H1 (cell line): ENCODE measurements around the gene SYF2. TPM values are rescaled to one million over a fixed set of nuclear protein-coding genes. Genes with fewer than 3 reads are reported as not detected.

Experiments
- CTCF ChIA-PET: fragments of 300-600 bp; sonication (Branson Sonifier 250); formaldehyde crosslinking; loops from one replicate; lab custom pipeline; 2021; ENCODE audit not compliant: partially characterized antibody; lab: Charles Lee
- POLR2A ChIA-PET: fragments of 300-600 bp; sonication (Branson Sonifier 250); formaldehyde crosslinking; loops from one replicate; lab custom pipeline; 2021; ENCODE audit warnings: inconsistent platforms; ENCODE audit not compliant: partially characterized antibody; lab: Charles Lee
- DNase-seq, 2 experiments: peaks; one replicate each; pipeline versions ENCODE4 v3.0.0 to v3.0.0-alpha.2; 2010 to 2022; ENCODE audit warnings: low spot score in 2 of 2, low read depth in 1 of 2, mixed read lengths in 1 of 2
- FAIRE-seq: peaks from 2 replicates; lab custom pipeline; 2011; peaks lifted over from hg19 to GRCh38; lab: Jason Lieb, UNC
- H2AFZ ChIP-seq: 2 replicates; pipeline ENCODE4 v1.8.1; 2012; ENCODE audit warnings: low read length, inconsistent platforms
- H2AK5ac ChIP-seq: 2 replicates; pipeline ENCODE4 v1.6.1; 2013; ENCODE audit warnings: low read depth, low read length
- H2BK120ac ChIP-seq: replicated peaks from 2 replicates; pipeline ENCODE3; 2013; ENCODE audit warnings: low read depth, low read length, inconsistent platforms
- H2BK12ac ChIP-seq: 2 replicates; pipeline ENCODE4 v1.6.1; 2013; ENCODE audit warnings: low read depth, low read length
- H2BK15ac ChIP-seq: 2 replicates; pipeline ENCODE4 v1.6.1; 2013; ENCODE audit warnings: low read length
- H2BK20ac ChIP-seq: 2 replicates; pipeline ENCODE4 v1.6.1; 2013; ENCODE audit warnings: low read length
- H2BK5ac ChIP-seq: 2 replicates; pipeline ENCODE4 v1.6.1; 2013; ENCODE audit warnings: low read depth, low read length
- H3K14ac ChIP-seq: 2 replicates; pipeline ENCODE4 v1.6.1; 2013; ENCODE audit warnings: inconsistent platforms; ENCODE audit not compliant: insufficient read length
- H3K18ac ChIP-seq: 2 replicates; pipeline ENCODE4 v1.6.1; 2013; ENCODE audit warnings: low read length; ENCODE audit errors: extremely low read depth
- H3K23ac ChIP-seq: 2 replicates; pipeline ENCODE4 v1.6.1; 2013; ENCODE audit warnings: inconsistent platforms; ENCODE audit not compliant: insufficient read length
- H3K23me2 ChIP-seq: 2 replicates; pipeline ENCODE4 v1.6.1; 2013; ENCODE audit warnings: low read depth, low read length
- H3K27ac ChIP-seq: 2 replicates; pipeline ENCODE4 v1.6.1; 2011; ENCODE audit warnings: low read depth, low read length, inconsistent platforms
- H3K27me3 ChIP-seq, 4 experiments: replicated peaks in 1 of 4; 1 replicate in 1 of 4; 2 replicates in 3 of 4; pipeline versions ENCODE4 v1.6.1 to v1.8.1; 2011 to 2013; ENCODE audit warnings: low read length in 3 of 4, mild to moderate bottlenecking in 3 of 4, inconsistent platforms in 2 of 4, mixed read lengths in 2 of 4, moderate library complexity in 1 of 4; ENCODE audit not compliant: control insufficient read depth in 3 of 4, insufficient read depth in 3 of 4; ENCODE audit errors: extremely low read depth in 1 of 4
- H3K36me3 ChIP-seq, 4 experiments: 2 replicates each; pipeline versions ENCODE4 v1.6.1 to v1.8.1; 2011 to 2013; ENCODE audit warnings: mild to moderate bottlenecking in 4 of 4, low read length in 3 of 4, moderate library complexity in 2 of 4, control low read depth in 1 of 4, inconsistent platforms in 1 of 4; ENCODE audit not compliant: insufficient read depth in 4 of 4, control insufficient read depth in 2 of 4
- H3K4ac ChIP-seq: replicated peaks from 2 replicates; pipeline ENCODE3; 2013; ENCODE audit warnings: low read length, low read depth, mixed read lengths, inconsistent platforms; ENCODE audit not compliant: insufficient read length
- H3K4me1 ChIP-seq, 4 experiments: replicated peaks in 1 of 4; 1 replicate in 1 of 4; 2 replicates in 3 of 4; pipeline versions ENCODE4 v1.6.1 to v1.8.1; 2011 to 2013; ENCODE audit warnings: low read length in 3 of 4, inconsistent platforms in 2 of 4, mixed read lengths in 1 of 4; ENCODE audit not compliant: insufficient read depth in 4 of 4, control insufficient read depth in 3 of 4
- H3K4me2 ChIP-seq, 2 experiments: 2 replicates each; pipeline versions ENCODE4 v1.6.1 to v1.8.1; 2011 to 2013; ENCODE audit warnings: low read depth in 2 of 2, low read length in 2 of 2, control low read depth in 1 of 2, inconsistent platforms in 1 of 2, mild to moderate bottlenecking in 1 of 2; ENCODE audit not compliant: insufficient read depth in 1 of 2
- H3K4me3 ChIP-seq, 4 experiments: fragments of 200-600, 300-600 bp in 1 of 4; sonication (generic), shearing (Covaris generic), sonication (Bioruptor Twin) in 1 of 4; 2 replicates each; pipeline versions ENCODE4 v1.5.1 to v1.8.1; 2011 to 2016; ENCODE audit warnings: low read length in 4 of 4, low read depth in 3 of 4, control low read depth in 2 of 4, inconsistent platforms in 2 of 4, mild to moderate bottlenecking in 2 of 4, mixed read lengths in 1 of 4, moderate library complexity in 1 of 4; ENCODE audit not compliant: insufficient read depth in 2 of 4; ENCODE audit errors: extremely low read depth in 1 of 4
- H3K56ac ChIP-seq: replicated peaks from 2 replicates; pipeline ENCODE3; 2013; ENCODE audit warnings: low read depth, mild to moderate bottlenecking, mixed read lengths, low read length, inconsistent platforms; ENCODE audit not compliant: insufficient read length
- H3K79me1 ChIP-seq: 2 replicates; pipeline ENCODE4 v1.6.1; 2013; ENCODE audit warnings: low read depth, low read length, control low read depth
- H3K79me2 ChIP-seq, 2 experiments: 2 replicates each; pipeline versions ENCODE4 v1.6.1 to v1.8.1; 2012 to 2013; ENCODE audit warnings: low read length in 2 of 2, mild to moderate bottlenecking in 2 of 2, inconsistent platforms in 1 of 2; ENCODE audit not compliant: insufficient read depth in 2 of 2, control insufficient read depth in 1 of 2
- H3K9ac ChIP-seq, 4 experiments: replicated peaks in 1 of 4; 1 replicate in 1 of 4; 2 replicates in 3 of 4; pipeline versions ENCODE4 v1.6.1 to v1.8.1; 2011 to 2013; ENCODE audit warnings: low read depth in 3 of 4, low read length in 3 of 4, control low read depth in 2 of 4, mild to moderate bottlenecking in 2 of 4, moderate library complexity in 2 of 4, inconsistent platforms in 1 of 4; ENCODE audit errors: extremely low read depth in 1 of 4
- H3K9me3 ChIP-seq, 2 experiments: 2 replicates each; pipeline versions ENCODE4 v1.6.1 to v1.8.1; 2012 to 2013; ENCODE audit warnings: mild to moderate bottlenecking in 2 of 2, moderate library complexity in 2 of 2, control low read depth in 1 of 2, inconsistent platforms in 1 of 2, low read depth in 1 of 2, low read length in 1 of 2, mixed read lengths in 1 of 2; ENCODE audit not compliant: insufficient read depth in 2 of 2
- H4K20me1 ChIP-seq, 2 experiments: replicated peaks in 1 of 2; 2 replicates each; pipeline versions ENCODE3 to v1.8.1; 2011 to 2013; ENCODE audit warnings: inconsistent platforms in 2 of 2, low read length in 2 of 2, mild to moderate bottlenecking in 1 of 2; ENCODE audit not compliant: insufficient read depth in 2 of 2, control insufficient read depth in 1 of 2
- H4K5ac ChIP-seq: 2 replicates; pipeline ENCODE4 v1.6.1; 2013; ENCODE audit warnings: low read length, low read depth, mixed read lengths, inconsistent platforms; ENCODE audit not compliant: insufficient read length
- H4K8ac ChIP-seq: 2 replicates; pipeline ENCODE4 v1.8.0; 2013; ENCODE audit warnings: mild to moderate bottlenecking, moderate library complexity, low read length, inconsistent platforms; ENCODE audit not compliant: insufficient read depth; ENCODE audit errors: extremely low read depth
- H4K91ac ChIP-seq: replicated peaks from 2 replicates; pipeline ENCODE3; 2013; ENCODE audit warnings: low read length, mixed read lengths, inconsistent platforms; ENCODE audit not compliant: insufficient read length
- SAP30 ChIP-seq: fragments of 300-600 bp; sonication (generic); IDR thresholded peaks from 2 replicates; pipeline ENCODE4 v1.7.1; 2012; ENCODE audit warnings: low read length, moderate library complexity, mild to moderate bottlenecking, inconsistent platforms; ENCODE audit not compliant: insufficient read depth, insufficient replicate concordance
- SIX5 ChIP-seq: IDR thresholded peaks from 2 replicates; pipeline ENCODE4 v1.6.1; 2011; ENCODE audit warnings: mild to moderate bottlenecking, low read depth, low read length
- WGBS, 2 experiments: shearing (Covaris generic) in 1 of 2; methylation state at CpG; one replicate each; pipeline versions ENCODE4 v1.1.6 to v1.1.7; 2013 to 2015; ENCODE audit warnings: low lambda C conversion rate in 2 of 2, mixed read lengths in 2 of 2, inconsistent platforms in 1 of 2, low coverage in 1 of 2, missing lambda C conversion rate in 1 of 2; ENCODE audit not compliant: insufficient replicate concordance in 2 of 2, insufficient coverage in 1 of 2, insufficient read length in 1 of 2; ENCODE audit errors: extremely low coverage in 1 of 2, missing lambda C conversion rate in 1 of 2; 5-methylcytosine and 5-hydroxymethylcytosine counted together
- polyA plus RNA-seq, 7 experiments: library from polyadenylated mRNA; depleted of rRNA in 3 of 7; stranded (reverse) in 5 of 7; unstranded in 2 of 7; fragments of >200 nt in 5 of 7; fragments of 200-250 nt in 2 of 7; gene quantifications; 1 replicate in 5 of 7; 2 replicates in 1 of 7; 4 replicates in 1 of 7; pipeline versions ENCODE4 v1.2.1 to v1.2.3, GENCODE V29; 2011 to 2013; ENCODE audit warnings: missing spikeins in 2 of 7, mixed read lengths in 2 of 7
- total RNA-seq: library from RNA; stranded (reverse); fragmentation: NEBNext Ultra II Directional; extraction: Animal tissue kit (Norgen Biotek cat#: 25700); gene quantifications from 2 replicates; pipeline ENCODE4 v1.2.1, GENCODE V29; 2021
- TF ChIP-seq, protein P1 (sequence below): IDR thresholded peaks from 2 replicates; pipeline ENCODE4 v1.6.1; 2011; ENCODE audit warnings: low read length, improper control_type of control experiment

The SYF2 gene
- total and polyA plus RNA-seq, 2 of the 8 experiments (the other 6 are each of a cell fraction or from before 2014, with no cell fraction given) = 7.5 to 33.0 TPM

DNA sequence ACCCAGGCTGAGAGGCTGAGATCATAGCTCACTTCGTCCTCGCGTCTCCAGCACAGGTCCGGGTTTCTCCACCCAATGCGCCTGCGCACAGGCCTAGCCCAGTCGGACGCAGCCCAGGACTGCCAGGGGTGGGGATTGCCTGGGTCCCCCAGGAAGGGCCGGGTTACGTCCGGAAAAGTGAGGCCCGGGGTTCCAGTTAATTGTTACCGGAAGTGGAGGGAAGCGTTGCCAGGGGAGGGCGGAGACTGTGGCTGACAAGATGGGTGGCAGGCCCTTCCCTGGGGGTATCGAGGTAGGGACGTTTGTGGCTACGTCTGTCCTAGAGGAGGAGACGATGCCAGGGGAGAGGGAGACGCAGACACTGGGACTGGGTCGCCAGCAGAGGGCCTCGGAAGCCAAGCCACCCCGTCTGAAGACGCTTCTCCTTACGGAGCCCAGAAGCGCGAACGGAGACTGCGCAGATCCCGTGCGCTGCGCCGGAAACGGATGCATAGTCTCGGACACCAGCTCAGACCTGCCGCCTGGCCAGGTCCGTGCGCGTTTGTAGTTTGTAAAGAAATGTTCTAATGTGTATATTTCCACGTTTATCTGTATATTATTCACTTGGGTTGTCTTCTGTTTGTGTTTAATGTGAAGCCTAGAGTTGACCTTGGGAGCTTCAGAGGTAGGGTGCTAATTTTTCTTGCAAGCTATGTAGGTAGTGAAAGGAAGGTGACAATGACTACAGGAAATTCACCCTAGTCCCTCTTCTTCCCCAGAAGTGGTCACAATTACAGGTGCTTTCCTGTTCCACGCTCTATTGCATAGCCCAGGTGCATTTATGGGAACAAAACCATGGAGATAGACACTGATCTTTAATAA, 7.6 kb upstream of the SYF2 start:
- Histone ChIP-seq H4K5ac (peak overlapping the region; percentile 75), H3K36me3 (peaks cover 13 to 31% (median 19%) of the 10 kb centered on the region in 4 experiments), H3K27me3 (no peaks in the 10 kb centered on the region), H3K27ac (peak overlapping the region; percentile 48; the same call in 1 of the 2 replicates), H3K79me2 (peaks cover 0 to 5% of the 10 kb centered on the region in 2 experiments; a peak in 1 of 4 replicates), H3K79me1 (no peaks in the 10 kb centered on the region; the same call in 1 of the 2 replicates), H3K9ac (peak overlapping the region; percentile 31 to 52 (median 43); a peak in 6 of 7 replicates), H2BK12ac (no peak overlapping the region), H4K8ac (peak overlapping the region; percentile 75; the same call in 1 of the 2 replicates), H4K20me1 (peaks cover 0 to under 1% of the 10 kb centered on the region in 2 experiments), H3K4ac (peak overlapping the region; percentile 85), H3K23me2 (peaks cover 3% of the 10 kb centered on the region; the same call in 1 of the 2 replicates), H3K4me3 (peak overlapping the region; percentile 45 to 73 (median 54)), H3K56ac (peak overlapping the region; percentile 91), H3K9me3 (no peaks in the 10 kb centered on the region), H3K14ac (no peak overlapping the region), H2BK5ac (peak overlapping the region; percentile 88), H2AFZ (peak overlapping the region; percentile 89; the same call in 1 of the 2 replicates), H3K4me1 (peaks cover 0 to 5% (median 0%) of the 10 kb centered on the region in 4 experiments; a peak in 1 of 7 replicates), H3K18ac (peak overlapping the region; percentile 48; the same call in 1 of the 2 replicates), H2BK120ac (peak overlapping the region; percentile 66), H2BK15ac (no peak overlapping the region), H2AK5ac (no peak overlapping the region), H3K4me2 (peak overlapping the region; percentile 55 to 74), H2BK20ac (no peak overlapping the region), H3K23ac (no peak overlapping the region), H4K91ac (peak overlapping the region; percentile 80)
- 2% methylated on average over 41 of the region's 41 CpGs; no CpG with 5 or more reads in 1 of the 2 experiments for WGBS, 2 experiments
- no peak for FAIRE-seq
- ChIA-PET POLR2A (interaction anchor here (0.6 to 2.0 kb wide), 9 partner anchors 8 to 465 kb away, joined by 3 to 9 read pairs (median 4); partner anchors contain the start of gene SYF2), CTCF (interaction anchor here (0.6 to 1.8 kb wide), 8 partner anchors 8 to 802 kb away, joined by 3 to 5 read pairs (median 3); partner anchors contain the start of gene SYF2)
- DNase-seq = peak; percentile 88 to 89
- TF ChIP-seq SAP30 = peak; percentile 52
- TF ChIP-seq, protein P1, sequence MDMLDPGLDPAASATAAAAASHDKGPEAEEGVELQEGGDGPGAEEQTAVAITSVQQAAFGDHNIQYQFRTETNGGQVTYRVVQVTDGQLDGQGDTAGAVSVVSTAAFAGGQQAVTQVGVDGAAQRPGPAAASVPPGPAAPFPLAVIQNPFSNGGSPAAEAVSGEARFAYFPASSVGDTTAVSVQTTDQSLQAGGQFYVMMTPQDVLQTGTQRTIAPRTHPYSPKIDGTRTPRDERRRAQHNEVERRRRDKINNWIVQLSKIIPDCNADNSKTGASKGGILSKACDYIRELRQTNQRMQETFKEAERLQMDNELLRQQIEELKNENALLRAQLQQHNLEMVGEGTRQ = peak; percentile 6; the same call in 1 of the 2 replicates
- TF ChIP-seq SIX5 = no peak
